NCI-H345 treated with DMSO at 0.1 percent for 48 hours (cell line): ENCODE data around the gene IGFL3.
A peak's percentile ranks its signal among the peaks of the same experiment; 100 is the strongest.
"Not testable (repeated sequence)": the region's sequence is repeated elsewhere in the genome, so short reads cannot be mapped to it uniquely, and the experiment has no call there.

Experiments used
- DNase-seq: peaks from one replicate; lab custom pipeline; 2025; ENCODE audit not compliant: unreplicated experiment; lab: John Stamatoyannopoulos, UW

IGFL3 gene

DNA sequence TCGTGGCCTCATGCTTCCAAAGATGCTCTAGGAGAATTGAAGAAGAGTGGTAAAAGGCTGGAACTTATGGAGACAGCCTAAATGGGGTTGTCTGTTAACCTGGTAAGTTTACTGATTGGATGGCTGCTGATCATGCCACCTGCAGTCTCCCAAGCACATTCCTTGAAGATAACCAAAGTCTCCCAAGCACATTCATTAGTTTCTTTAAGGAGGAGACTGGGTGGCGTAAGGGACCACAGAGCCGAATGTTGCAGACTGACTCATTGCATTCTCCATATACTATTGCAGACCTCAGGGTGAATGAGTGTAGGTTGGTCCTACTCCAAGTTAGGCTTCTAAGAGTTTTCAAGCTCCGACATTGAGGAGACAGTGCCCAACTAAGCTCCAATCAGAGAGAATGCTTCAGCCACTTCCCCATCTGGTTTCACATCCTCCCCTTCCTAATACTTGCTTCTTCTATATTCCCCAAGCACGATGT is at the start of gene IGFL3:
Gene IGFL3 (minus strand): TSS at position 51 of the 478 bp plus-strand sequence. CDS start 39 bp downstream, at position 12.
- no peak for DNase-seq

DNA sequence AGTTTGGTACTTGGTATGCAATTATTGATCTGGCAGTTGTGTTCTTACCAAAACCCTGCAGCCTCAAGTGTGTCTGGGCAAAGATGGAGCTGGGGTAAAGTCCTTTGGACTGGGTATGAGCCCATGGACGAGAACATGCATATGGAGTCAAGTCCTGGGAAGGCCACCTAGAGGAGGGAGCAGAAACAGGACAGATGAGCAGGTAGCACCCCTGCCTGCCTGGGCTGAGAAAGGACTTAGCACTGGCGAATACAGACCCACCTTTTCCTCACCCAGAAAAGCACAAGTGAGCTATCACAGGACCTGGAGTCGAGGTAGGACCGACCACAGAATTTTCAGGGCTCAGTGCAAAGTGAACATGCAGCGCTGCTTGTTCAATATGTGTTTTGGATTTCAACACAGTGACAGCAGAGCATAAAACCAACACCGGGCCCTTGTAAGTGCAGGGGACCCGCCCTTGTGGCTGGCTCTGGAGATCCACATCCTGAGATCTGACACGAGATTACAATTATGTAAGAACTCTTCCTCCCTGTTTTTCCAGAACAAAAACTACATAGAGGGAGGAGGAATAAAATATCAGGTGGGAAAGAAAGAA is 49.5 kb upstream of the IGFL3 start:
- no peak for DNase-seq

DNA sequence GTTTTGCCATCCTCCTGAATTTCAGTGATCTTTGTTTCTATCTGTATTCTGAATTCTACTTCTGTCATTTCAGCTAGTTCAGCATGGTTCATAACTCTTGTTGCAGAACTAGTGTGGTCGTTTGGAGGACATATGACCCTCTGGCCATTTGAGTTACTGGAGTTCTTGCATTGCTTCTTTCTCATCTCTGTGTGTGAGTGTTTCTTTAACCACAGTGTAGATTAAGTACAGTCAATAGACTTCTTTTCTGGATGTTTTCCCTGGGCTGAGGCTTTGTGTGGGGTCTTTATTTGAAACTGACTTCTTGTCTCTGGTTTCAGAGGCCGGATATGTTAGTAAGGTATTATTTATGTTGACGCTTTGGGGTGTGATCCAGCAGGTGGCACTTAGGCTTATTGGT is 38.2 kb upstream of the IGFL3 start:
- no peak for DNase-seq

DNA sequence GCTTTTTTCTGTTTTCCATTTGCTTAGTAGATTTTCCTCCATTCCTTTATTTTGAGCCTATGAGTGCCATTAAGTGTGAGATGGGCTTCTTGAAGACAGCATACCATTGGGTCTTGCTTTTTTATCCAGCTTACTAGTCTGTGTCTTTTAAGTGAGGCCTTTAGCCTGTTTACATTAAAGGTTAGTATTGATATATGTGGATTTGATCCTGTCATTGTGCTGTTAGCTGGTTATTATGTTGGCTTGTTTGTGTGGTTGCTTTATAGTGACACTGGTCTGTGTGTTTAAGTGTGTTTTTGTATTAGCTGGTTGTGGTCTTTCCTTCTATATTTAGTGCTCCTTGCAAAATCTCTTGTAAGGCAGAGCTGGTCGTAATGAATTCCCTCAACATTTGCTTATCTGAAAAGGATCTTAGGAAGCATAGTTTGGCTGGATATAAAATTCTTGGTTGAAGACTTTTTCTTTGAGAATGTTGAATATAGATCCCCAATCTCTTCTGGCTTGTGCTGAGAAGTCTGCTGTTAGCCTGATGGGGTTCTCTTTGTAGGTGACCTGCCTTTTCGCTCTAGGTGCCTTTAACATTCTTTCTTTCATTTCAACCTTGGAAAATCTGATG is 37.3 kb upstream of the IGFL3 start:
- DNase-seq, result not testable (repeated sequence)

DNA sequence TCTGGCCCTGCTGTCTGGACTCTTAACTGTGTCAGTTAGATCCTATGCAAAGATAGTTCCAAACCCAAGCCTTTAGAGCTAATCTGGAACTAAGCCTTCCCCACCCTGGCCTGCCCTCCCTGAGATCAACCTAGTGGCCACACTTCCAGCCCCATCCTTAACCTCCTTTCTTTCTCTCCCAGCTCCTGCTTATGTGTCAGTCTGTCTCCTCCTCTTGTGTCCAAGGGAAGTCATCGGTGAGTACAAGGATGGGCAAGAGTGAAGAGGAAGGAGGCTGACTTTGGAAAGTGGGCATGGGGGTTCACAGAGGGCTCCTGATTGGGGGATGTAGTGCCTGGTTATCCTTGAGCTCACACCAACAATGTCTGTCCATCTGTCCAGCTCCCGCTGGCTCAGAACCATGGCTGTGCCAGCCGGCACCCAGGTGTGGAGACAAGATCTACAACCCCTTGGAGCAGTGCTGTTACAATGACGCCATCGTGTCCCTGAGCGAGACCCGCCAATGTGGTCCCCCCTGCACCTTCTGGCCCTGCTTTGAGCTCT is 35.8 kb upstream of the IGFL3 start:
- no peak for DNase-seq

DNA sequence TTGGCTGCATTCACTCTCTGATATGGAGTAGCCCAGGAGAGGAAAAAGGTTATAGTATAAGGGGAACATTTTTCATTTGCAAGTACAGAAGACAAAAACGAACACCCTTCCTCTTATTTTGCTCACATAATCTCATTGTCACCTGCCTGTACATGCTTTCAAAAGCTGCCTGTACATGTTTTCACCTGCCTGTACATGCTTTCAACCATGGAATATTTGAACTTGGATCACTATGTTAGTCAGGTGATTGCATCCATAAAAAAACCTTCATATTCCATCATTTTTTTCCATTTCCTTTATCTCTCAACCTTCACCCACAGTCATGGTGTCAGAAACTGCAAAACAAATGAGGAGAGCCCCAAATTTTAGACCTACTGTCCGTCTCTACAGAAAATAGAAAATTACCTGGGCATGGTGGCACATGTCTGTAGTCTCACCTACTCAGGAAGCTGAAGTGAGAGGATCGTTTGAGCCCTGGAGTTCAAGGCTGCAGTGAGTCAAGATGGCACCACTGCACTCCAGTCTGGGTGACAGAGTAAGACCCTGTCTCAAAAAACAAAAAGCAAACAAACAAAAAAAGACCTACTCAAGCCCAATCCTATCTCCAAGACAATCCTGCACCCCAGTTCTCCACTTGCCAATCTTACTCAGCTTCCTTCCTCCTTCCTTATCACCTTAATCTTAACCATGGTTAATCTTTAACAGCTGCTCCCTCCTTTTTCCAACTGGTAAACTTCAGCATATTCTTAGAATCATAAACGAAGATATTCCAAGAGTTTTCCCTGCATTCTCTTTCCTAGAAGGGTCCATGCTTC is 35.1 kb upstream of the IGFL3 start:
- no peak for DNase-seq

DNA sequence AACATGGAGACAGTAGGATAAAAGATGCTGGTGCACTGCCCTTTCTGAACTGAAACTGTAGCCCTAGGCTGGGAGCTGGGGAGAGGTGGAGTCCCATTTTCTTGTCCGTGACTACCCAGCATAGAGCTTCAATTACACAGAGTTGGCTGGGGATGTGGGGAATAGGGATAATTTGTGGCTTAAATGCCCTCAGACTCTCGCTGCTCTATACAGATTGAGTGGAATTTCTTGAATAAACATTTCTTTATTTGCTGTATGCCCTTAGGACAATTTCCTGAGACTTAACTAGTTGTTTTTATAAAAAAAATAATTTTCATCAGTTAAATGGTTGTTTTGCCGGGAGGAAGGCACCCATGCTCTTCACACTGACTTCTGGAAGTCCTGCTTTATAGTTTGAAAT is 30.7 kb upstream of the IGFL3 start:
- DNase-seq, result no peak

DNA sequence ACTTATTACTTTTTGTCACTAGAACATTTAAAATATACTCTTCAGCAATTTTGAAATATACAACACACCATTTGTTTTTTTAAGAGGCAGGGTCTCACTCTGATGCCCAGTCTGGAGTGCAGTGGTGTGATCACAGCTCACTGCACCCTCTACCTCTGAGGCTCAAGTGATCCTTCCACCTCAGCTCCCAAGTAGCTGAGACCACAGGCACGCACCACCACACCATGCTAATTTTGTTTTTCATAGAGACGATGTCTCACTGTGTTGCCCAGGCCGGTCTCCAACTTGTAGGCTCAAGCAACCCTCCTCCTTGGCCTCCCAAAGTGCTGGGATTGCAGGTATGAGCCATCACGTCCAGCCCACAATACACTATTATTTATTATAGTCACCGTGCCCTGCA is 26.1 kb upstream of the IGFL3 start:
- DNase-seq, result no peak

DNA sequence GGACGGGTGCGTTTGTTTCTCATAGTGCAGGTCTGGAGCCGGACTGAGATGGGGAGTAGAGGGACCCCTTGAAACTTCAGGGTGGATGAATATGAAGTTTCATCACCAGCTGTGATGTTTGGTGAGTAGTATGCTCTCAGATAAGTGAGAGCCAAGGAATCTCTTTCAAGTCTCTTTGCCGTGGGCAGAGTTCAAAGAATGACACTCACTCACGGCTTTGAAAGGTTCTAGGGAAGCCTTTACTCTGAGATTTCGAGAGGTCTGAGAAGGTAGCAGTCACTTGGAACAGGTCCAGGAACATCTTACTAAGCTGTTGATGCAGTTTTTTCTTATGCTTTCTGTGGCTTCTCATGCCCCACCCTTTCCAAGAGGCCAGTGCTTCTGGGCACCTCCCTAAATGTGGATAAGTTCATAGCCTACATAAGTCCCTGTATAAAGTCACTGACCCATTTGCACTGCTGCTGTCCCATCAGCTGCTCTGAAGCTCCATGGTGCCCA is 23.4 kb upstream of the IGFL3 start, which contains the start of gene IGFL2:
Gene IGFL2 (plus strand): TSS at position 448 of the 498 bp plus-strand sequence. CDS start 41 bp downstream, at position 489.
- no peak for DNase-seq

DNA sequence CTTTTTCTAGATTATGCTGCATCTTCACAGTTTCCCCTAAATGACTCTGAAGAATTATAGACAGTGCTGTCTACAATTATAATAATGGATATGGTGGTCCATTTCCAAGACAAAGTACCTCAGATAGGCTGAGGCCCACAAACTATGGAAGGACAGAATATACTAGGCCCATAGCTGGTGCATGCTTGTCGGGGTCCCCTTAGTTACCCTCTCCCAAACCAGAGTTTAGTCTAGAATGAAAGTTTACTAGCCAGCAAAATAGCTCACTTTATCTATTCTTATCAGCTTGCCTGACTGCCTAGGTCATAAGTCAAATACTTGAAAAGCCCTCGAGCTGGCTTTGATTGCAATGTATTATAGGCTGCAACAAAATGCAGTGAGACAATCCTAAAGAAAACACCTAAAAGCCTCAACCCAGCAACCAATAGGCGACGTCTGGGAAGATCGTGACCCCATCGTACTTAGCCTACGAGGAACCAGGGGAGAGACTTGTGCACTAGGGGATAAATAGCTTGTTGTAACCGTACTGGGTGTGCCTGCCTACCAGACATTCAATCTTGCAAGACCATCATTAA is 22.8 kb upstream of the IGFL3 start:
- no peak for DNase-seq

DNA sequence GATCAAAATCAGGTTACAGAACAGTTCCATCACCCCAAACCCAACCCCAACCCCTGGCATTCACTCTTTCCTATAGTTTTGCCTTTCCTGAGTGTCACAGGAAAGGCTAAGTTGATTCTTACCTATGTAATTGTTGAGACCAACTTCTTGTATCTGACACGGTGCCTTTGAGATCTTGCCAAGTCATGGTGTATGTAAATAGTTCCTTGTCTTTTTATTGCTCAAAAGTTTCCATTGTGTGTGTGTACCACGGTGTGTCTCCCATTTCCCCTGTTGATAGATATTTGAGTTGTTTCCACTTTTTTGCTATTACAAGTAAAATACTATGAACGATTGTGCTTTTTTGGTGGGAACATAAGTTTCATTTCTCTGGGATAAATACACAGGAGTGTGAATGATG is 20.3 kb upstream of the IGFL3 start:
- no peak for DNase-seq

DNA sequence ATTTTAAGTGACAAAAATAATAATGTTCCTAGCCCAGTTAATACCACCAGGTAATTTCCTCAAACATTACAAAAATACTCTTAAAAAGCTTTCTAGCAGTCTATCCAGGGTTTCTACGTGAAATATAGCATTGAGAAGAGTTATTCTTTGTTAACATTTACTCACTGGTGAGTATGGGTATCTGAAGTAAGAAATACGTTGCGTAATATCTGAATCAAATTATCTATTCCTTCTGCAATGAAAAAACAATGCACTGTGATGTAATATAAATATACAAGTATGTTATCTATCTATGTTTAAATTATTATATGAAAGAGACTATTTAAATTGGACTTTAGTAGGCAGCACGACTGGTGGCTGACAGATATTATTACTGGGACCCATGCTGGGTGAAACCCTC is 17.8 kb upstream of the IGFL3 start:
- no peak for DNase-seq

DNA sequence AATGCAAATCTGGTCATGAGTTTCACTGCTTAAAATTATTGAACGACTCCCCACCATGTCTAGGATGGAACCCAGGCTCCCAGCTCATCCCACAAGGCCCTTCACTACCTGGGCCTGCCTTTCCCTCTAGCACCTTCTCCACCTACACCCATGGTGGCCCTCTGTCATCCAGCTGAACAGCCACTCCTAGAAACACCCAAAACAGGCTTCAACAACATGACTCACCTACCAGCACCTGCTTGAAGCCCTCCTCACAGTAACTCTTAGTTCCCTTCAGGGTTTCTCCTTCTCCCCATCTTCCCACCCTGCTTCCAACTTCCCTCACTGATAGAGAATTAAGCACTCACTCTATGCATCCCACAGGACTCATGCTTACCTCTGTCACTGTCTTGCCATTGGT is 16.9 kb upstream of the IGFL3 start:
- no peak for DNase-seq

DNA sequence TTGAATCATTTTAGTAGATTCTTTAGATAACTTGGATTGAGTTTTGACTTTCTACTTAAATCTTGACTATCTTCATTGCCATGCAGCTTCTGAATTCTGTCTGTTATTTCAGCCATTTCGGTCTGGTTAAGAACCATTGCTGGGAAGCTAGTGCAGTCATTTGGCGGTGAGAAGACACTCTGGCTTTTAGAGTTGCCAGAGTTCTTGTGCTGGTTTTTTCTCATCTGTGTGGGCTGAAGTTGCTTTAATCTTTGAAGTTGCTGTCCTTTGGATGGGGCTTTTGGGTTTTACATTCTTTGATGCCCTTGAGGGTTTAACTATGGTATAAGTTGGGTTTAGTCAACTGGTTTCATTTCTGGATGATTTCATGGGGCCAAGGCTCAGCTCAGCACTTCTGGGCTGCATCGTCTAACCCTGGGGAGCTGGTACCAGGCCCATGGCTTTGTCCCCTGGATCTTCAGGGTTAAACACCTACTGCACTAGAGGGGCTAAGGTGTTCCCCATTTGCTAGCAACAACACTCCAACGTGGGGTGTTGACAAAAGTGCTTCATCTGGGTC is 13.5 kb upstream of the IGFL3 start:
- DNase-seq, result no peak

DNA sequence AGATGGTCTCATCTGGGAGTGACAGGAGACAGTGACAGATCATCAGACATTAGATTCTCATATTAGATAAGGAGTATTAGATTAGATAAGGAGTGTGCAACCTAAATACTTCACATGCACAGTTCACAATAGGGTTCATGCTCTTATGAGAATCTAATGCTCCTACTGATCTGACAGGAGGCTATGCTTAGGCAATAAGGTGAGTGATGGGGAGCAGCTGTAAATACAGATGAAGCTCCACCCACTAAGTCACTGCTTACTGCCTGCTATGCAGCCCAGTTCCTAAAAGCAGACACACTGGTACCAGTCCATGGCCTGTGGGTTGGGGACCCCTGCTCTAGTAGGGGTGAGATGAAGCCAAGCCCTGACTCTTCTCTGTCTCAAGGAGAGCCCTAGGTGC is 10.0 kb upstream of the IGFL3 start:
- no peak for DNase-seq

DNA sequence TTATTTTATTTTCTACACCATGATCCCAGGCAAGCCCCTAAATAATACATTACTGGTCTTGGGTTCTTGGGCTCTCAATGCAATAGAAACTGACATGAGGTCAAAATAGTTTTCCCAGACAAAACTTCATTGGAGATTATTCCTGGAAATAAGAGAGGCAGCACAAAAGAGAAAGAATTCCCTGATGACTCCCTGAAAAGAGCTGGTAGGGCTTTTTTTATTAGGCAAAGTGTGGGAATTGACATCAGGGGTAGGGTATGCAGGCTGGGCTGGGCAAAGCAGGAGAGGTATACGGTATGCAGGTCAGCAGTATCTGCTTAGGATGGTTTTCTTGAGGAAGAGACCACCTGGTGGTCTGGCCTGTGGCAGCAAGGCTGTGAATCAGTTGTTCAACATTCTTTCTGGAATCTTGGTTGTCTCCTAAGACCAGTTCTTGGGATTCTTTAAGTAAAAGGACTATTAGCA is 9.3 kb upstream of the IGFL3 start:
- no peak for DNase-seq

DNA sequence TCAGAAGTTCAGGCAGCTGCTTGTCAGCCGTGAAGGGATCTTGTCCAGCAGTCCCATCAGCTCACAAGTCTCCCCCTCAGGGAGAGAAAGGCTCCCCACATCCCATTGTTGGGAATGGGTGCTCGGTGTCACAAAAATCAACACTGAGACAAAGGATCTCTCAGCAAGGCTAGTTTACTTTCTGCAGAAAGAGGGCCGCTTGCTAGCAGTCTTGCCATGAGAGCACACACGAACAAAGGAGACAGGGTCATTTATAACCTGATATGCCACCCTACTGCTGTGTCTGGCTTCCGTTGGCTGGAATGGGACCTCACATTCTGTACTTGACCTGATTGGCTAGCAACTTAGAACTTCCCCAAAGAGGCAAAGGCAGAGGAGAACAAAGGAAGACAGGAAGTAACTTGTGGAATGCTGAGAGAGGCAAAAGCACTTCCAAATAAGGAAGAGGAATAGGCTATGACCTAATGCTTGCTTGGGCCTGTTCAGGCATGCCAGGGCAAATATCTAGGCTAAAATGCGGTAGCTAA is 8.7 kb upstream of the IGFL3 start:
- peak; percentile 76 for DNase-seq

DNA sequence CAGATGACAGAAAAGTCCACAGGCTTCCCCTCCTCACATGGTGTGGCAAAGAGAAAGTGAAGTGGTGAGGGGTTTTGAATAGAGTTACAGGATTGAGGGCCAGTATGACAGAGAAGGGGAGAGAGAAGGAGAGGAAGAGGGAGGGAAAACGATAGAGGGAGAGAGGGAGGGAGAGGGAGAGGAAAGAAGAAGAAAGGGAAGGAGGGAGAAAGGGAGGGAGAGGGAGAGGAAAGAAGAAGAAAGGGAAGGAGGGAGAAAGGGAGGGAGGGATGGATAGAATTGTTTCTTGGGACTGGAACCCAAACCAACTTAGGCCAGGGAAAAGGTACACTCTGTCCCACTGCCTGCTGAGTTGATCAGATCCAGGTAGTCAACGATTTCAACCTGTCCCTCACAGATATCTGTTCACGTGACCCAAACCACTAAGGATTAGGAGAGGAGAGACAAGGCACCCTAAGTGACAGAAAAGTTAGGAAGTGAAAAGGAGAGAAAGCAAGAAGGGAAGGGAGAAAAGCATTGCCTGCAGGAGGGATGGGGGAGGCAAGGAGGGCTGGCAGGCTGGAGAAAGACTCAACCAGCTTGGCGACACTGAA is 8.1 kb upstream of the IGFL3 start:
- no peak for DNase-seq

DNA sequence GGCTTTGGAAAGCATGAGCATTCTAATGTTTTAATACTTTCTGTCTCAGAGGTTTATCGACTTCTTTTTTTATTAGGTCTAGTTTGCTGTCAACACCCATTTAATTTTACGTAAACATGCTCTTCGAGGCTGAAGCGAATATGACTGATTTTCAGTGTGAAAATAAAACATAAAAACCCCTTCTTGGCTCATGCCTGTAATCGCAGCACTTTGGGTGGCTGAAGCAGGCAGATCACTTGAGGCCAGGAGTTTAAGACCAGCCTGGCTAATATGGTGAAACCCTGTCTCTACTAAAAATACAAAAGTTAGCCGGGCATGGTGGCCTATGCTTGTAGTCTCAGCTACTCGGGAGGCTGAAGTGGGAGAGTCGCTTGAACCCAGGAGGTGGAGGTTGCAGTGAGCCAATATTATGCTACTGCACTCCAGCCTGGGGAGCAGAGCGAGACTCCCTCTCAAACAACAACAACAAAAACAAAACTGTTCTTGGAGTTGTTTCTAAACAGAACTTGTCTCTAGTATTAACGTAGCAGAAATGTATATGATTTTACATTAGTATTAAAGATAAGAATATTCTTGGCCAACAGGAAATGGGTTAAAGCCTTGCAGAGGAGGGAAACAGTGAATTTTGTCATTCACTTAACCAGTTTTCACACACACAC is 7.1 kb upstream of the IGFL3 start:
- no peak for DNase-seq
